SH-SY5Y (cell line): ENCODE measurements around the gene VIL1.

Source experiments
- GATA2 ChIP-seq: IDR thresholded peaks from 2 replicates; pipeline ENCODE4 v1.6.1; 2011; ENCODE audit warnings: mild to moderate bottlenecking, low read depth, low read length
- GATA3 ChIP-seq: IDR thresholded peaks from 2 replicates; pipeline ENCODE4 v1.6.1; 2011; ENCODE audit warnings: low read depth, mild to moderate bottlenecking, low read length, moderate library complexity

- no peak for TF ChIP-seq GATA2
- no peak for TF ChIP-seq GATA3
Measured at GRCh38 chr2:218448934-218449333, 30.0 kb downstream of the VIL1 start.
